ENCODE data around the gene SCAMP2.

- TF ChIP-seq CTCF (IDR thresholded peaks at IDR 0.05) (no peak), POLR2A (IDR thresholded peaks at IDR 0.05) (no peak)
Measured at GRCh38 chr15:74858369-74858740, 14.8 kb downstream of the SCAMP2 start.
